ENCODE results near the gene GPRC5D.
A peak's percentile ranks its signal among the peaks of the same experiment; 100 is the strongest.

Gene GPRC5D

DNA sequence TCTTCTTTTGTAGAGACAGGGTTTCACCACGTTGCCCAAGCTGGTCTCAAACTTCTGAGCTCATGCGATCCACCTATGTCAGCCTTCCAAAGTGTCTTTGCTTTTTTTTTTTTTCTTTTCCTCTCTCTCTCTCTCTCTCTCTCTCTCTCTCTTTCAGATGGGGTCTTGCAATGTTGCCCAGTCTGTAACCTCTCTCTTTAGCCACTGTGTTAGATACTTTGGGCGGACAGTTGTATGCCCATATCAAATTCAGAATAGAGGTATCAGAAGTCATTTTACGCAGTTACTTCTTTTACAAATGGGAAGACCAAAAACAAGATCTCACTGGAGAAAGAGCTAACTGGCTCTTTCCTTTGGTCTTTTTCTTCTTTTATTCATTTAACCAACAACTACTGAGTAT, 41.4 kb upstream of the GPRC5D start:
- H3K27ac ChIP-seq (ENCODE audit: low read length) = no peak overlapping the region

DNA sequence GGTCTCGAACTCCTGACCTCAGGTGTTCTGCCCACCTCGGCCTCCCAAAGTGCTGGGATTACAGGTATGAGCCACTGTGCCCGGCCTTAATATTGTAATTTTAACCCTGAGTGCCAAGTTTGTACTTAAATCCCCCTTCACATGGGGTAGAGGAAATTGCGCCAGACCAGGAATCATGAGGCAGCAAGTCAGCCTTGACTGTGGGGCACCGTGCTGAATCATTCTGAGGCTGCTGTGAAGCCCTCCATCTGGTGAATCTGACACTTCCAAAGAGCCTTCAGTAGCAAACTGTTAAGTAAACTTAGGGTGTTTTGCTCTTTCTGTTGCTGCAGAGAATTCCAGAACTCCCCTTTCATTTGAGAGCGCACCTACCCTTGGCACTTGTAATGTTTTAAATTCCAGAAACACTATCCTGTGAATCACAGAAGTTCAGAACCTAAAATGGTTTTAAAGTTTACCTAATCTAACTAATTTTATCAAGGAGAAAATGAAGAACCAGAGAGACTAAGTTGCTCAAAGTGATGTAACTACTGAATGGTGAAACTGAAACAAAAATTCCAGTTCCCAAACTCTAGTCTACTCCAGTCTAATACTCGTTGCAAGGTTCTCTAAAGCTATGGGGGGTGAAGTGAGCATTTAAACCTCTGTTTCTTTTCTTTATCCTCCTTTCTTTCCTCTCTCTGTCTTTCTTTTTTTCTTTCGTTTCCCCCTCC, 40.6 kb upstream of the GPRC5D start:
- Histone ChIP-seq H3K9ac (ENCODE audit: low read depth, low read length) (no peak overlapping the region), H3K36me3 (ENCODE audit: insufficient read depth, low read depth, low read length) (peaks cover 17% of the 10 kb centered on the region), H3K27ac (ENCODE audit: low read length) (no peak overlapping the region), H3K4me3 (ENCODE audit: low read length) (no peak overlapping the region), H3K4me1 (ENCODE audit: insufficient read depth, low read length) (peaks cover 17% of the 10 kb centered on the region), H3K9me3 (ENCODE audit: insufficient read depth, low read depth, low read length) (no peaks in the 10 kb centered on the region), H3K27me3 (ENCODE audit: insufficient read depth, low read length) (no peaks in the 10 kb centered on the region)

More for the DNA sequence above, 41.4 kb upstream of the GPRC5D start:
- H3K4me3 ChIP-seq (ENCODE audit: low read length) = no peak overlapping the region
- no peaks in the 10 kb centered on the region for H3K27me3 ChIP-seq (ENCODE audit: insufficient read depth, low read length)
- H3K9ac ChIP-seq (ENCODE audit: low read depth, low read length) = no peak overlapping the region
- no peaks in the 10 kb centered on the region for H3K9me3 ChIP-seq (ENCODE audit: insufficient read depth, low read depth, low read length)
- peaks cover 17% of the 10 kb centered on the region for H3K4me1 ChIP-seq (ENCODE audit: insufficient read depth, low read length)
- H3K36me3 ChIP-seq (ENCODE audit: insufficient read depth, low read depth, low read length) = peaks cover 10% of the 10 kb centered on the region

DNA sequence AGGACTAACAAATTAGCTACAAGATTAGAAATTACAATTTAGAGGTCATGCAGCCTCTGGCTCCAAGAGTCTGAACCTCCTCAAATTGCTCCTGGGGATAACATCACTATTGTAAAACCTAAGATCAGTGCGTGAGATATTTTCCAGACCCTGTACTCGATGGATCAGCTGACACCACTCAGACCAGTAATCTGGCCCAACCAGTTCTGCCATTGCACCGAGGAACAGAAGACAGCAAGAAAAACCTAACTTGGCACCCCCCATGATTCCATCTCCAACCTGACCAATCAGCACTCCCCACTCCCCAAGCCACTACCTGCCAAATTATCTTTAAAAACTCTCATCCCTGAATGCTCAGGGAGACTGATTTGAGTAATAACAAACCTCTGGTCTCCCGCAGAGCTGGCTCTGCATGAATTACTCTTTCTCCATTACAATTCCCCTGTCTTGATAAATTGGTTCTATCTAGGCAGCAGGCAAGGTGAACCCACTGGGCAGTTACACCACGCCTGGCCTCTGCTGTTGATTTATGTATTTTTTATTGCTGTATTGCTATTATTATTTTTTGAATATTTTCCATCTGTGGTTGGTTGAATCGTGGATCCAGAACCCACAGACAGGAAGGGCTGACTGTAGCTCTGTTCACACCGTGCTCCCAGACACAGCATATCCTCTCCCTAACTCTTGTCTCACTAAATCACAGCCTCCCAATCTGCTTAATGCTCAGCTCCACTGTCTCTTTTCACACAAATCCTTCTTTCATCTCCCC, 38.9 kb upstream of the GPRC5D start:
- H3K4me1 ChIP-seq (ENCODE audit: insufficient read depth, low read length) = peaks cover 17% of the 10 kb centered on the region
- no peak overlapping the region for H3K27ac ChIP-seq (ENCODE audit: low read length)
- peak overlapping the region; percentile 34; the same call in 1 of the 2 replicates for H3K9ac ChIP-seq (ENCODE audit: low read depth, low read length)
- H3K27me3 ChIP-seq (ENCODE audit: insufficient read depth, low read length) = no peaks in the 10 kb centered on the region
- H3K4me3 ChIP-seq (ENCODE audit: low read length) = 0 out of 2 replicates have a peak overlapping the region, but pooled peaks have one; percentile 0
- H3K36me3 ChIP-seq (ENCODE audit: insufficient read depth, low read depth, low read length) = peaks cover 33% of the 10 kb centered on the region
- no peaks in the 10 kb centered on the region for H3K9me3 ChIP-seq (ENCODE audit: insufficient read depth, low read depth, low read length)

DNA sequence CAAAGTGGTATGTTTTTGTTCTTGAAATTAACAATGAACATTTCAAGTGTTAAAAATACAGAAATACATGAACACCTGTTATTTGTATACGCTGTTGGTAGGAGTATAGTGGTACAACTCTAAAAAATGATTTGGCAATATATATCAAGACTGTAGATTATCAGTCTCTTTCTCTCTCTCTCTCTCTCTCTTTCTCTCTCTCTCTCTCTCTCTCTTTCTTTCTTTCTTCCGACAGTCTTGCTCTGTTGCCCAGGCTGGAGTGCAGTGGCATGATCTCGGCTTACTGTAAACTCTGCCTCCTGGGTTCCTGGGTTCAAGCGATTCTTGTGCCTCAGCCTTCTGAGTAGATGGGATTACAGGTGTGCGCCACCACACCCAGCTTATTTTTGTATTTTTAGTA, 35.5 kb upstream of the GPRC5D start:
- H3K9ac ChIP-seq (ENCODE audit: low read depth, low read length) = no peak overlapping the region
- no peak overlapping the region for H3K27ac ChIP-seq (ENCODE audit: low read length)
- H3K36me3 ChIP-seq (ENCODE audit: insufficient read depth, low read depth, low read length) = peaks cover 49% of the 10 kb centered on the region
- H3K4me1 ChIP-seq (ENCODE audit: insufficient read depth, low read length) = peaks cover 17% of the 10 kb centered on the region
- no peak overlapping the region for H3K4me3 ChIP-seq (ENCODE audit: low read length)
- H3K27me3 ChIP-seq (ENCODE audit: insufficient read depth, low read length) = no peaks in the 10 kb centered on the region
- H3K9me3 ChIP-seq (ENCODE audit: insufficient read depth, low read depth, low read length) = no peaks in the 10 kb centered on the region

DNA sequence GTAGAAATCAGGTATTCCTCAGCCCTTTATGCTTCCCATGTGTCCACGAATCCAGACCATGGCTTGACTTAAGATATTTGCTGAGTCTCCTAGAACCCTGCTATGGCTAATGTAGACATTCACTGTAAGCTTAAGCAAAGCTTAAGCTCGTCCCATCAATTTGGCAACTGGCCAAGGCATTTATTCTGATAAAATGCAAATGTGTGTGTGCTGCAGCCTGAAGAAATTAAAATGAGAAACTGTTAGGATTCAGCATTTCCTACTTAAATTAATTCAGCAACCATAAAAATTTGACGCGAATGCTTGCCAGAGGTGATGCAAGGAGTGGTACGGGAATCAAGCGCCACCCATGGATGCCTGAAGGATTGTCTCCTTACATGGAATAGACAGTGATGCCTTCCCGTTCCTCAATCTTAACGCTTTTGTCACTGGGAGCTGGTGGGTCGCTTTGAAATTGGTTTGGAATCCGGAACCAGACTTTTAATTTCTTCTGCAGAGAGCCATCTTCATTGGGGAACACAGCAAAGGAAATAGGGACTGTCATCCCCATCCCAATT, 34.9 kb upstream of the GPRC5D start:
- no peak overlapping the region for H3K9ac ChIP-seq (ENCODE audit: low read depth, low read length)
- peaks cover 50% of the 10 kb centered on the region for H3K36me3 ChIP-seq (ENCODE audit: insufficient read depth, low read depth, low read length)

DNA sequence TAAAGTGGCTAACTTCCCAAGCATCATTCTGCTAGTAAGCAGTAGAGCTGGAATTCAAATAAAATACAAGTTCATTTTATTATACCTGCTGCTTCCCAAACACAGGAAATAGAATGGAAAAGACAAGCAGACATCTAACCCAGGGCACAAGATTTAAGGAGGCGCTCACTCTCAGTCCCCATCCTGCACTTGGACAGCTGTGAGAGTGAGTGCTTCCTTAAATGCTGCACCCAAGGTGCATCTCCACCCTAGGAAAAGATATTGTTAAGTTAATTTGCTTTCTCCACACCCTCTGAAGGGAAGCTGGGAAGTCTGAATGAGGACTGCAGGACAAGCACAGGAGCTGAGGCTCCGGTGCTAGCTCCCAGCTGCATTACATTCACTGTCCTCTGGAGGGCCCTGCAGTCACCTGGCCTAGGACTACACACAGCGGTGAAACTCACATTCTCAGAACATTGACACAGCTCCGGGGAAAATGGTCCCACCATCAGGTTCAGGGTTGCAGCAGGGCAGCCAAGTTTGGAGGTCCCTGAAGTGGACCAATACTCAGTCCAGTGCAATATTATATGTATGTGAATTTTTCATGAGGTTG, 33.9 kb upstream of the GPRC5D start:
- peaks cover 58% of the 10 kb centered on the region for H3K36me3 ChIP-seq (ENCODE audit: insufficient read depth, low read depth, low read length)
- H3K27ac ChIP-seq (ENCODE audit: low read length) = no peak overlapping the region
- peaks cover 6% of the 10 kb centered on the region; the same call in 1 of the 2 replicates for H3K4me1 ChIP-seq (ENCODE audit: insufficient read depth, low read length)
- no peaks in the 10 kb centered on the region for H3K27me3 ChIP-seq (ENCODE audit: insufficient read depth, low read length)
- no peak overlapping the region for H3K9ac ChIP-seq (ENCODE audit: low read depth, low read length)
- H3K4me3 ChIP-seq (ENCODE audit: low read length) = no peak overlapping the region
- H3K9me3 ChIP-seq (ENCODE audit: insufficient read depth, low read depth, low read length) = no peaks in the 10 kb centered on the region

More for the DNA sequence above, 34.9 kb upstream of the GPRC5D start:
- H3K27ac ChIP-seq (ENCODE audit: low read length) = no peak overlapping the region
- no peak overlapping the region for H3K4me3 ChIP-seq (ENCODE audit: low read length)
- no peaks in the 10 kb centered on the region for H3K27me3 ChIP-seq (ENCODE audit: insufficient read depth, low read length)
- no peaks in the 10 kb centered on the region for H3K9me3 ChIP-seq (ENCODE audit: insufficient read depth, low read depth, low read length)
- peaks cover 15% of the 10 kb centered on the region for H3K4me1 ChIP-seq (ENCODE audit: insufficient read depth, low read length)

DNA sequence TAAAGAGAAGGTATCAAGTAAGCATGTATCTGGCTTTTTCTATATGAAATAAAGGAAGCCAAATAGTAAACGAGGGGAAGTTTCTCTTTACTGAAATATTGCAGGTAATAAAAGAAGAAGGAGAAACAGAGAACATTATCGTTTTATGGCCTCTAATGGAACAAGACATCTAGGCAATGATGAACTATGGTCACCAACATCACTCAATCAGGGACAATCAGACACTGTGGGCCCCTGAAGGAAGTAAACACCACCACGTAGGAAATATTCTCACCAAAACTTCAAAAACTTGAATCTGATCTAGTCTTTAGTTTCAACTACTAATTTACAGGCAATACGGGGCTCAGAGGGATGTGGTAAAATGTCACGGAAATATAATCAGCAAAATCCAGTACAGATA, 32.2 kb upstream of the GPRC5D start:
- Histone ChIP-seq H3K4me1 (ENCODE audit: insufficient read depth, low read length) (no peaks in the 10 kb centered on the region; the same call in 1 of the 2 replicates), H3K27me3 (ENCODE audit: insufficient read depth, low read length) (no peaks in the 10 kb centered on the region), H3K27ac (ENCODE audit: low read length) (no peak overlapping the region), H3K9me3 (ENCODE audit: insufficient read depth, low read depth, low read length) (no peaks in the 10 kb centered on the region), H3K9ac (ENCODE audit: low read depth, low read length) (no peak overlapping the region), H3K4me3 (ENCODE audit: low read length) (no peak overlapping the region), H3K36me3 (ENCODE audit: insufficient read depth, low read depth, low read length) (peaks cover 74% of the 10 kb centered on the region)

DNA sequence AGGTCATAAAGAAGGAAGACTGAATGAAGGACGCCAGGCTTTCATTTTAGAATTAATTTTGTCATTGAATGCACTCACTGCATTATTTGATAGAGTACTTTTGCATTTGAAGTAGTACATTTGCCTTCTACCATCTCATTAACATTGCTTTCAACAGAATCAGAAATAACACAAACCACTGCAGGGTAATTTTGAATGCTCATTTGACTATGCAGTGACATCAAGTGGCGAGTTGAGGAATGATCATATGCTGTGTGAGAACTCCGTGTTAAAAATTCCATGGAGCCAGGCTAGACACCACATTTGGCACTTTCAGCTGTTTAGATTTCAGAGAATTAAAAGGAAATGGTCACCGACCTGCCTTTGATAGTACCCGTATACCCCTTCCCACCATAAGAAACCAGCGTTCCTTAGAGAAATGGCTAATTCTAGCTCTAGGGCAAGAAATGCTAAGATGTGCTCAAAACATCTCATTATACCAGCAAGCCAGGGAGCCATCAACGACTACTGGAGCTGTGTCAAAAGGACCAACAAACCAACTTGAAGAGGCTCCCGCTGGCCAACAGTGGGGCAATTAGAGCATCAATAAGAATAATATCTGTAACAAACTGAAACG, 31.6 kb upstream of the GPRC5D start:
- no peak overlapping the region for H3K27ac ChIP-seq (ENCODE audit: low read length)
- no peaks in the 10 kb centered on the region for H3K9me3 ChIP-seq (ENCODE audit: insufficient read depth, low read depth, low read length)
- no peaks in the 10 kb centered on the region for H3K27me3 ChIP-seq (ENCODE audit: insufficient read depth, low read length)
- peaks cover 74% of the 10 kb centered on the region for H3K36me3 ChIP-seq (ENCODE audit: insufficient read depth, low read depth, low read length)
- no peak overlapping the region for H3K4me3 ChIP-seq (ENCODE audit: low read length)
- H3K4me1 ChIP-seq (ENCODE audit: insufficient read depth, low read length) = no peaks in the 10 kb centered on the region; the same call in 1 of the 2 replicates
- no peak overlapping the region for H3K9ac ChIP-seq (ENCODE audit: low read depth, low read length)

DNA sequence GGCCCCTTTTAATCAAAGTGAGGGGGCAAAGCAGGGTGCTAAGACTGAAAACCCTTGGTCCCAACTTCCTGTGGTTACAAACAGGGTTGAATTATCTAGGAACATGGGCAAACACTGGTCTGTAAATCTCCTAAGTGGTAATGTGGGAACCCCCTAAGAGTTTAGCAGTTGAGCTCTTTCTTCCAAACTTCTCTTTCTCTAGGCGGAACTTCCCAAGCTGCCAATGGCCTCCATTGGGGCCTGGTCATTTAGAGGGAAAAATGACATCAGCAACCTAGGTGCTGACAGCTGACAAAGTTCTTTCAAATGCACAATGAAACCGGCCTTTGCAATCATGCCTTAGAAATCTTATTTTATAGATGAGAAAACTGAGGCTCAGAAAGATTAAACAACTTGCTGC, 30.4 kb upstream of the GPRC5D start:
- no peak overlapping the region for H3K27ac ChIP-seq (ENCODE audit: low read length)
- H3K4me1 ChIP-seq (ENCODE audit: insufficient read depth, low read length) = no peaks in the 10 kb centered on the region; the same call in 1 of the 2 replicates
- H3K27me3 ChIP-seq (ENCODE audit: insufficient read depth, low read length) = no peaks in the 10 kb centered on the region
- peaks cover 68% of the 10 kb centered on the region for H3K36me3 ChIP-seq (ENCODE audit: insufficient read depth, low read depth, low read length)
- no peak overlapping the region for H3K4me3 ChIP-seq (ENCODE audit: low read length)
- no peaks in the 10 kb centered on the region for H3K9me3 ChIP-seq (ENCODE audit: insufficient read depth, low read depth, low read length)
- no peak overlapping the region for H3K9ac ChIP-seq (ENCODE audit: low read depth, low read length)

DNA sequence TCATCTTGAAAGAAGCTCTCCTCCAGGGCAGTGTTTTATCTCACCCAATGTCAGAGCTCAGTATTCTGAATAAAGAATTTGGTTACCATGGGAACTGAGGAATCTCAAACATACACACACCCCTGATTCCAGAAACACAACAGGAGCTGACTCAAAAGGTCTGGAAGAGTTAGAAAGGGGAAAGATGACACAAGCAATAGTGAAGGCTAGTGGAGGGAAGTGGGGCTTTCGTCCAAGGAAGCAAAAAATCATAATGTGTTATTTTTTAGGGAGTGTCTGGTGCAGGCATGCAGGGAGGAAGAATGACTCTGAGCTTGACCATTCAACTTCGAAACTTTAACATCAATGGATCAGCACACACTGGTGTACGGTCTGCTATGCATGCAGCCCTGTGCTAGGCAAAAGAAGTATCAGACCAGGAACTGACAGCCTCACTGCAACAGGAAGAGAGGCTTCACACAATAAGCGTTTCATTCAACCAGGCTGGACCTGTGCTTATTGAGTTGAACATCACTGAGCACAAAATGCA, 27.8 kb upstream of the GPRC5D start:
- Histone ChIP-seq H3K27ac (ENCODE audit: low read length) (no peak overlapping the region), H3K4me3 (ENCODE audit: low read length) (no peak overlapping the region), H3K4me1 (ENCODE audit: insufficient read depth, low read length) (no peaks in the 10 kb centered on the region), H3K27me3 (ENCODE audit: insufficient read depth, low read length) (no peaks in the 10 kb centered on the region), H3K36me3 (ENCODE audit: insufficient read depth, low read depth, low read length) (peaks cover 60% of the 10 kb centered on the region), H3K9ac (ENCODE audit: low read depth, low read length) (no peak overlapping the region), H3K9me3 (ENCODE audit: insufficient read depth, low read depth, low read length) (no peaks in the 10 kb centered on the region)

DNA sequence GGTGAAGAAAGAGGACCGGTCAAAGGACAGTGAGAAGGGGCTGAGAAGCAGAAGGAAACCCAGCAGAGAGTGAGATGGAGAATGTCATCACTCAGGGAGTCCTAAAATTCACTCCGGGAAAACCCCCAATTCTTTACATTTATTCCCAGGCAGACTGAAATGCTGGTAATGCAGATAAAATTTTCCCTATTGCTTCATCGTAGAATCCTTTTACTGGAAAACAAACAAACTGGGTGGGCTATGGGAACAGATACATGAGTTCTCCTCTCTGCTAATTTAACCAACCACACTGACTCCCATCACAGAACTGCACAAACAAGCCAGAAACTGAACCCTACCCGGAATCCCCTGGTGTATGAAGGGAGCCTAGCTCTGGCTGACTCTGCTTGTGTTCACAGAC, 27.2 kb upstream of the GPRC5D start:
- Histone ChIP-seq H3K36me3 (ENCODE audit: insufficient read depth, low read depth, low read length) (peaks cover 67% of the 10 kb centered on the region), H3K9me3 (ENCODE audit: insufficient read depth, low read depth, low read length) (no peaks in the 10 kb centered on the region), H3K27me3 (ENCODE audit: insufficient read depth, low read length) (no peaks in the 10 kb centered on the region), H3K4me1 (ENCODE audit: insufficient read depth, low read length) (no peaks in the 10 kb centered on the region), H3K9ac (ENCODE audit: low read depth, low read length) (no peak overlapping the region), H3K27ac (ENCODE audit: low read length) (no peak overlapping the region), H3K4me3 (ENCODE audit: low read length) (no peak overlapping the region)
